Adrenal gland (tissue), 12 donors: ENCODE results near the gene RFX1. TPM values are rescaled to one million over a fixed set of nuclear protein-coding genes. Genes with fewer than 3 reads are reported as not detected.
"Not testable (repeated sequence)": the region's sequence is repeated elsewhere in the genome, so short reads cannot be mapped to it uniquely, and the experiment has no call there.

Experiments used
- DNase-seq, 7 donors: peaks; one replicate each; pipeline ENCODE4 v3.0.0-alpha.2; 2019 to 2020
- H3K27ac ChIP-seq, 5 donors: fragments of 200-600 bp; sonication (generic) in 4 of 5; 1 replicate in 3 of 5; 2 replicates in 2 of 5; pipeline versions ENCODE4 v1.5.1 to v1.8.0; 2016 to 2020; ENCODE audit warnings: mild to moderate bottlenecking in 1 of 5
- H3K27me3 ChIP-seq: fragments of 200-600 bp; 2 replicates; pipeline ENCODE4 v1.8.0; 2021
- H3K36me3 ChIP-seq, 2 donors: fragments of 200-600 bp; replicated peaks in 1 of 2; 1 replicate in 1 of 2; 2 replicates in 1 of 2; pipeline versions ENCODE4 v1.5.1 to v1.8.0; 2018 to 2022
- H3K4me1 ChIP-seq, 2 donors: fragments of 200-600 bp; replicated peaks in 1 of 2; 1 replicate in 1 of 2; 2 replicates in 1 of 2; pipeline versions ENCODE4 v1.5.1 to v1.8.0; 2018 to 2021
- H3K4me3 ChIP-seq, 4 donors: fragments of 200-600 bp; sonication (generic) in 3 of 4; one replicate each; pipeline ENCODE4 v1.5.1; 2016 to 2018
- H3K9me3 ChIP-seq, 3 donors: fragments of 200-600 bp; sonication (generic) in 1 of 3; replicated peaks in 1 of 3; 1 replicate in 2 of 3; 2 replicates in 1 of 3; pipeline versions ENCODE4 v1.5.1 to v1.8.0; 2016 to 2021
- CTCF ChIP-seq, 6 experiments: fragments of 450-650 bp in 4 of 6; fragments of 200-600 bp in 2 of 6; sonication (generic) in 1 of 6; IDR thresholded peaks; 1 replicate in 5 of 6; 2 replicates in 1 of 6; pipeline versions ENCODE4 v1.5.1 to v1.8.0; 2016 to 2021; ENCODE audit warnings: antibody characterized with exemption in 6 of 6, mild to moderate bottlenecking in 2 of 6, moderate library complexity in 1 of 6
- POLR2A ChIP-seq, 2 donors: fragments of 450-650 bp; IDR thresholded peaks; one replicate each; pipeline ENCODE4 v1.6.1; 2017; ENCODE audit warnings: antibody characterized with exemption in 2 of 2, mild to moderate bottlenecking in 2 of 2, moderate library complexity in 1 of 2
- WGBS, 4 donors: extraction: QIAGEN DNeasy Blood & Tissue Kit in 2 of 4; methylation state at CpG; one replicate each; pipeline versions ENCODE4 v1.1.5 to v1.1.7; 2013 to 2017; 5-methylcytosine and 5-hydroxymethylcytosine counted together
- intact Hi-C, 2 donors: fragments of 100-400 bp; cut with DNase I; formaldehyde crosslinking; loops; one replicate each; pipeline versions ENCODE4 v1.14.1 to v1.15.0; 2022 to 2023
- polyA plus RNA-seq, 3 donors: library from polyadenylated mRNA; stranded (reverse); fragments of 200-250 nt in 2 of 3; fragments of 350-450 nt in 1 of 3; fragmentation: Illumina TruSeq in 1 of 3; extraction: RNeasy Lipid Tissue Mini Kit (QIAGEN cat#74804) in 1 of 3; gene quantifications; one replicate each; pipeline ENCODE4 v1.2.3, GENCODE V29; 2013 to 2014
- total RNA-seq, 9 donors: library from RNA; depleted of rRNA in 4 of 9; stranded (reverse); fragments of >200 nt in 4 of 9; fragments of 120-200 nt in 1 of 9; fragmentation: NEBNext Ultra II Directional in 1 of 9; extraction: Animal tissue kit (Norgen Biotek cat#: 25700) in 1 of 9; gene quantifications; one replicate each; pipeline versions ENCODE4 v1.1.0 to v1.2.4, GENCODE V29; 2013 to 2023
- donor health status: healthy with polysubstance abuse.
- donor health status: Bipolar disorder and iron deficiency.
- donor health status: DM: yes; HTN: yes; CAD: no.
- donor health status: DM: no; HTN: no; CAD: no.
- donor health status: DM: no; HTN: no; CAD: no.
- donor health status: DM: yes; HTN: yes; CAD: no.

The RFX1 gene
- total and polyA plus RNA-seq, 12 donors: 1.4 to 21.4 (median 7.0) TPM

- no peaks in the 10 kb centered on the region for H3K27me3 ChIP-seq
- H3K4me3 ChIP-seq: no peak overlapping the region
- no peak overlapping the region for H3K27ac ChIP-seq
- H3K36me3 ChIP-seq: no peaks in the 10 kb centered on the region
- no peak for DNase-seq
- no peaks in the 10 kb centered on the region for H3K9me3 ChIP-seq
- intact Hi-C loops: loop anchor here (10.0 kb wide), 2 partner anchors 166 to 456 kb away; no protein-coding TSS in a partner anchor
- H3K4me1 ChIP-seq: no peaks in the 10 kb centered on the region
- WGBS, 4 donors: 91 to 93% (median 92%) methylated on average over 3 to 4 of the region's 4 CpGs
- TF ChIP-seq CTCF (IDR thresholded peaks at IDR 0.05) (no peak), POLR2A (IDR thresholded peaks at IDR 0.05) (no peak)
Measured at GRCh38 chr19:14050512-14050911, 44.4 kb upstream of the RFX1 start.

- Histone ChIP-seq H3K4me1 (no peaks in the 10 kb centered on the region), H3K4me3 (no peak overlapping the region), H3K36me3 (no peaks in the 10 kb centered on the region), H3K27ac (no peak overlapping the region), H3K27me3 (no peaks in the 10 kb centered on the region), H3K9me3 (no peaks in the 10 kb centered on the region)
- no peak for TF ChIP-seq POLR2A (IDR thresholded peaks at IDR 0.05)
- TF ChIP-seq CTCF (IDR thresholded peaks at IDR 0.05): peak; percentile 43 to 79 (median 64)
- peak; percentile 42 to 70 (median 52) for DNase-seq
- intact Hi-C loops: loop anchor here in 1 of 2 donors (10.0 kb wide), 1 partner anchor 164 kb away; no protein-coding TSS in a partner anchor
- 66 to 74% (median 69%) methylated on average over 7 to 8 of the region's 8 CpGs for WGBS, 4 donors
Measured at GRCh38 chr19:14048443-14049153, 42.5 kb upstream of the RFX1 start.

GRCh38 chr19:14047866-14048265 is 41.7 kb upstream of the RFX1 start:
- H3K36me3 ChIP-seq, H3K27ac ChIP-seq, DNase-seq, H3K9me3 ChIP-seq, H3K4me1 ChIP-seq, H3K27me3 ChIP-seq, H3K4me3 ChIP-seq: not testable (repeated sequence)
- intact Hi-C loops: loop anchor here in 1 of 2 donors (10.0 kb wide), 1 partner anchor 163 kb away; no protein-coding TSS in a partner anchor
- WGBS, 4 donors: 95 to 99% (median 97%) methylated on average over 6 to 10 of the region's 10 CpGs

GRCh38 chr19:14042659-14043608 is 36.8 kb upstream of the RFX1 start:
- DNase-seq: peak; percentile 32 to 79 (median 58)
- not testable (repeated sequence) for H3K4me3 ChIP-seq, H3K9me3 ChIP-seq, H3K4me1 ChIP-seq, H3K27me3 ChIP-seq, H3K36me3 ChIP-seq
- 48 to 64% (median 56%) methylated on average over 16 to 19 of the region's 19 CpGs for WGBS, 4 donors
- peak overlapping the region in 2 of 5 donors; percentile 11 to 13 for H3K27ac ChIP-seq
- intact Hi-C loops: loop anchor here in 1 of 2 donors (10.0 kb wide), 1 partner anchor 158 kb away; no protein-coding TSS in a partner anchor
- peak; percentile 32 to 73 (median 60) for TF ChIP-seq CTCF (IDR thresholded peaks at IDR 0.05)
